Measurements from ENCODE around the gene PMEPA1. TPM values are rescaled to one million over a fixed set of nuclear protein-coding genes. Genes with fewer than 3 reads are reported as not detected.

Gene PMEPA1
- total and polyA plus RNA-seq, 4 donors: 0.61 to 1.5 (median 1.1) TPM

DNA sequence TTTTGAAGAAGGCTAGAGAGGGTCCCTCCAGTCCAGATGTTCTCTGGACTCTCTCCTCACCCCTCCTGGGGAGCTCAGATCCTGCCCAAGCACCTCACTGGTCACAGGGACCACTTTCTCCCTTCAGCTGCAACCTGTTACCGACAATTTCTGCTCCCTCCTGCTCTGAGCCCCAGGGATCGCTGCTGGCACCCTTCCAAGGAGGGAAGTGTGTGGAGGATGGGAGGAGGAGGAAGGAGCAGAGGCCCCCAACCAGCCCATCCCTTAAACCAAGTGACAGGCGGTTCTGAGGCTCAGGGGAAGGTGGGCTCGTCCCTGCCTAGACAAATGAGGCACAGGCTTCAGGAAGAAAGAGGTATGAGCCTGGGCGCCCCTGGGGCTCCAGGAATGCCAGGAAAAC lies 13.9 kb downstream of the PMEPA1 start (continued):
- TF ChIP-seq, protein P1, sequence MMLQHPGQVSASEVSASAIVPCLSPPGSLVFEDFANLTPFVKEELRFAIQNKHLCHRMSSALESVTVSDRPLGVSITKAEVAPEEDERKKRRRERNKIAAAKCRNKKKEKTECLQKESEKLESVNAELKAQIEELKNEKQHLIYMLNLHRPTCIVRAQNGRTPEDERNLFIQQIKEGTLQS (IDR thresholded peaks at IDR 0.05): no peak
- TF ChIP-seq, protein P2, sequence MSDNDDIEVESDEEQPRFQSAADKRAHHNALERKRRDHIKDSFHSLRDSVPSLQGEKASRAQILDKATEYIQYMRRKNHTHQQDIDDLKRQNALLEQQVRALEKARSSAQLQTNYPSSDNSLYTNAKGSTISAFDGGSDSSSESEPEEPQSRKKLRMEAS (IDR thresholded peaks at IDR 0.05): no peak

DNA sequence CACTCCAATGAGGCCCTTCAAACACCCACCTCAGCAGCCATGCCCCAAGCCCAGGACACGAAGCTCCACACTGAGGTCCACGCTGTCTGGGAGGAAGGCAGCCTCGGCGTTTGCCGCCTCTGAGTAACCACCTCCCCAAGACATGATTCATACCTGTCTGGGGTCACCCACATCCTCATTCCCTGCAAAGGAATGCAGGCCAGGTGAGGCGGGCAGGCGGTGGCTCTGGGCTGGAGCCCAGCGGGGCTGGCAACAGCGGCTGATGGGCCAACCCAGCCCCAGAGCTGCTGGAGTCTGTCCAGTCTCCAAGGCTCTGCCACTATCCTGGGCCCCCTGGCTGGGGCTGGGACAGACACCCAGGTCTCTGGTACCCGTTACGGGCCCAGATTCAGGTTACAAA lies 14.8 kb downstream of the PMEPA1 start:
- no peak overlapping the region for H3K27ac ChIP-seq (ENCODE audit: low read depth in 1 of 2, low read length in 2 of 2)

DNA sequence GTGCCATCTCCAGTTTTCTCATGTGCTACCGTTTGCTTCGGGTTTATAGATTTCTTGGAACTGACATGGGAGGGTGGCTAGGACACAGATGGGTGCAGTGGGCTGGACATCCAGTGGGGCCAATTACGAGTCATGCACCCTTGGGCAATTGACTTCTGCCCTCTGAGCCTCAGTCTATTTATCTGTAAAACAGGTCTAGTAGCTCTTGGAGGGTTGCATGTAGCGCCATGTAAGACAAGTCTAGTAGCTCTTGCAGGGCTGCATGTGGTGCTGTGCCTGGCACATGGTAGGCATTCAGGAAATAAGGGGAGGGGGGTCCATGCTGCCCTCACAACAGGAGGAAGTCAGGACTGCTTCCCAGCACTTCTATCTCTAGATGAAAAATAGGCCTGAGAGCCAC lies 15.3 kb downstream of the PMEPA1 start:
- TF ChIP-seq EGR1 (IDR thresholded peaks at IDR 0.05; ENCODE audit: low read depth in 2 of 2): no peak
- TF ChIP-seq HNF4G (IDR thresholded peaks at IDR 0.05): no peak
- TF ChIP-seq, protein P3, sequence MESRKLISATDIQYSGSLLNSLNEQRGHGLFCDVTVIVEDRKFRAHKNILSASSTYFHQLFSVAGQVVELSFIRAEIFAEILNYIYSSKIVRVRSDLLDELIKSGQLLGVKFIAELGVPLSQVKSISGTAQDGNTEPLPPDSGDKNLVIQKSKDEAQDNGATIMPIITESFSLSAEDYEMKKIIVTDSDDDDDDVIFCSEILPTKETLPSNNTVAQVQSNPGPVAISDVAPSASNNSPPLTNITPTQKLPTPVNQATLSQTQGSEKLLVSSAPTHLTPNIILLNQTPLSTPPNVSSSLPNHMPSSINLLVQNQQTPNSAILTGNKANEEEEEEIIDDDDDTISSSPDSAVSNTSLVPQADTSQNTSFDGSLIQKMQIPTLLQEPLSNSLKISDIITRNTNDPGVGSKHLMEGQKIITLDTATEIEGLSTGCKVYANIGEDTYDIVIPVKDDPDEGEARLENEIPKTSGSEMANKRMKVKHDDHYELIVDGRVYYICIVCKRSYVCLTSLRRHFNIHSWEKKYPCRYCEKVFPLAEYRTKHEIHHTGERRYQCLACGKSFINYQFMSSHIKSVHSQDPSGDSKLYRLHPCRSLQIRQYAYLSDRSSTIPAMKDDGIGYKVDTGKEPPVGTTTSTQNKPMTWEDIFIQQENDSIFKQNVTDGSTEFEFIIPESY (IDR thresholded peaks at IDR 0.05): no peak
- TF ChIP-seq JUND (IDR thresholded peaks at IDR 0.05): no peak
- no peak for TF ChIP-seq RXRA (IDR thresholded peaks at IDR 0.05)
- TF ChIP-seq, protein P4, sequence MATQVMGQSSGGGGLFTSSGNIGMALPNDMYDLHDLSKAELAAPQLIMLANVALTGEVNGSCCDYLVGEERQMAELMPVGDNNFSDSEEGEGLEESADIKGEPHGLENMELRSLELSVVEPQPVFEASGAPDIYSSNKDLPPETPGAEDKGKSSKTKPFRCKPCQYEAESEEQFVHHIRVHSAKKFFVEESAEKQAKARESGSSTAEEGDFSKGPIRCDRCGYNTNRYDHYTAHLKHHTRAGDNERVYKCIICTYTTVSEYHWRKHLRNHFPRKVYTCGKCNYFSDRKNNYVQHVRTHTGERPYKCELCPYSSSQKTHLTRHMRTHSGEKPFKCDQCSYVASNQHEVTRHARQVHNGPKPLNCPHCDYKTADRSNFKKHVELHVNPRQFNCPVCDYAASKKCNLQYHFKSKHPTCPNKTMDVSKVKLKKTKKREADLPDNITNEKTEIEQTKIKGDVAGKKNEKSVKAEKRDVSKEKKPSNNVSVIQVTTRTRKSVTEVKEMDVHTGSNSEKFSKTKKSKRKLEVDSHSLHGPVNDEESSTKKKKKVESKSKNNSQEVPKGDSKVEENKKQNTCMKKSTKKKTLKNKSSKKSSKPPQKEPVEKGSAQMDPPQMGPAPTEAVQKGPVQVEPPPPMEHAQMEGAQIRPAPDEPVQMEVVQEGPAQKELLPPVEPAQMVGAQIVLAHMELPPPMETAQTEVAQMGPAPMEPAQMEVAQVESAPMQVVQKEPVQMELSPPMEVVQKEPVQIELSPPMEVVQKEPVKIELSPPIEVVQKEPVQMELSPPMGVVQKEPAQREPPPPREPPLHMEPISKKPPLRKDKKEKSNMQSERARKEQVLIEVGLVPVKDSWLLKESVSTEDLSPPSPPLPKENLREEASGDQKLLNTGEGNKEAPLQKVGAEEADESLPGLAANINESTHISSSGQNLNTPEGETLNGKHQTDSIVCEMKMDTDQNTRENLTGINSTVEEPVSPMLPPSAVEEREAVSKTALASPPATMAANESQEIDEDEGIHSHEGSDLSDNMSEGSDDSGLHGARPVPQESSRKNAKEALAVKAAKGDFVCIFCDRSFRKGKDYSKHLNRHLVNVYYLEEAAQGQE (IDR thresholded peaks at IDR 0.05): no peak
- TF ChIP-seq, protein P2 (IDR thresholded peaks at IDR 0.05): no peak
- no peak for TF ChIP-seq NR2F2 (IDR thresholded peaks at IDR 0.05)
- TF ChIP-seq SP1 (IDR thresholded peaks at IDR 0.05): no peak
- no peak for TF ChIP-seq YY1 (IDR thresholded peaks at IDR 0.05)
- TF ChIP-seq HNF4A (conservative IDR thresholded peaks at IDR 0.05): no peak
- no peak for TF ChIP-seq CTCF (IDR thresholded peaks at IDR 0.05; ENCODE audit: low read depth, low read length, missing input control)
- Histone ChIP-seq H3K27ac (ENCODE audit: low read depth in 1 of 2, low read length in 2 of 2) (no peak overlapping the region), H3K4me3 (ENCODE audit: low read depth in 1 of 3, low read length in 3 of 3) (no peak overlapping the region), H3K27me3 (ENCODE audit: control insufficient read depth in 4 of 4, insufficient read depth in 4 of 4, low read length in 3 of 4) (peaks cover 0 to 5% (median 2%) of the 10 kb centered on the region in 4 donors), H3K9me3 (ENCODE audit: control insufficient read depth in 4 of 4, low read length in 3 of 4) (no peaks in the 10 kb centered on the region), H3K36me3 (ENCODE audit: control insufficient read depth in 4 of 4, insufficient read depth in 3 of 4, low read depth in 1 of 4, low read length in 3 of 4) (no peaks in the 10 kb centered on the region), H3K9ac (ENCODE audit: low read depth in 1 of 2, low read length in 2 of 2) (no peak overlapping the region), H3K4me1 (ENCODE audit: control insufficient read depth in 4 of 4, insufficient read depth in 4 of 4, low read length in 3 of 4) (no peaks in the 10 kb centered on the region)
- 84% methylated on average over 4 of the region's 4 CpGs for WGBS
- no peak for DNase-seq (ENCODE audit: low spot score)

More for the DNA sequence above, 14.8 kb downstream of the PMEPA1 start:
- no peaks in the 10 kb centered on the region for H3K4me1 ChIP-seq (ENCODE audit: control insufficient read depth in 4 of 4, insufficient read depth in 4 of 4, low read length in 3 of 4)
- H3K27me3 ChIP-seq (ENCODE audit: control insufficient read depth in 4 of 4, insufficient read depth in 4 of 4, low read length in 3 of 4): peaks cover 0 to 5% (median 2%) of the 10 kb centered on the region in 4 donors
- 88% methylated on average over 11 of the region's 11 CpGs for WGBS
- no peaks in the 10 kb centered on the region for H3K36me3 ChIP-seq (ENCODE audit: control insufficient read depth in 4 of 4, insufficient read depth in 3 of 4, low read depth in 1 of 4, low read length in 3 of 4)
- no peak overlapping the region for H3K4me3 ChIP-seq (ENCODE audit: low read depth in 1 of 3, low read length in 3 of 3)
- no peak overlapping the region for H3K9ac ChIP-seq (ENCODE audit: low read depth in 1 of 2, low read length in 2 of 2)
- no peak for TF ChIP-seq RXRA (IDR thresholded peaks at IDR 0.05)
- TF ChIP-seq JUND (IDR thresholded peaks at IDR 0.05): no peak
- no peak for TF ChIP-seq NR2F2 (IDR thresholded peaks at IDR 0.05)
- TF ChIP-seq, protein P2 (IDR thresholded peaks at IDR 0.05): no peak
- no peak for TF ChIP-seq GABPA (IDR thresholded peaks at IDR 0.05 in 1 of 2, conservative IDR thresholded peaks at IDR 0.05 in 1 of 2)
- TF ChIP-seq FOXA1 (IDR thresholded peaks at IDR 0.05): no peak
- no peak for TF ChIP-seq HNF4G (IDR thresholded peaks at IDR 0.05)
- TF ChIP-seq YY1 (IDR thresholded peaks at IDR 0.05): no peak
- no peak for TF ChIP-seq CTCF (IDR thresholded peaks at IDR 0.05; ENCODE audit: low read depth, low read length, missing input control)
- no peak for TF ChIP-seq SP1 (IDR thresholded peaks at IDR 0.05)
- no peak for TF ChIP-seq RAD21 (IDR thresholded peaks at IDR 0.05)
- no peak for TF ChIP-seq EGR1 (IDR thresholded peaks at IDR 0.05; ENCODE audit: low read depth in 2 of 2)
- no peak for DNase-seq (ENCODE audit: low spot score)
- H3K9me3 ChIP-seq (ENCODE audit: control insufficient read depth in 4 of 4, low read length in 3 of 4): no peaks in the 10 kb centered on the region
